C4-2B (cell line): ENCODE data around the gene ENG.

ENCODE experiments used
- CTCF ChIP-seq: fragments of 450-650 bp; conservative IDR thresholded peaks from 2 replicates; pipeline ENCODE4 v1.5.1; 2017; ENCODE audit warnings: mild to moderate bottlenecking
- ZFX ChIP-seq: fragments of 450-650 bp; IDR thresholded peaks from 2 replicates; pipeline ENCODE4 v1.6.1; 2017

GRCh38 chr9:127825319-127826051, 29.0 kb downstream of the ENG start:
- TF ChIP-seq ZFX (no peak), CTCF (no peak; the same call in 1 of the 2 replicates)
